HG03064 (cell line): Measurements from ENCODE around the gene CACHD1.
"Not testable (repeated sequence)": the region's sequence is repeated elsewhere in the genome, so short reads cannot be mapped to it uniquely, and the experiment has no call there.

Source experiments
- ATAC-seq: cut with Tn5 transposase; IDR thresholded peaks from one replicate; pipeline ENCODE4 v1.9.1; 2021; ENCODE audit warnings: low read depth; ENCODE audit not compliant: unreplicated experiment

CACHD1 gene

DNA sequence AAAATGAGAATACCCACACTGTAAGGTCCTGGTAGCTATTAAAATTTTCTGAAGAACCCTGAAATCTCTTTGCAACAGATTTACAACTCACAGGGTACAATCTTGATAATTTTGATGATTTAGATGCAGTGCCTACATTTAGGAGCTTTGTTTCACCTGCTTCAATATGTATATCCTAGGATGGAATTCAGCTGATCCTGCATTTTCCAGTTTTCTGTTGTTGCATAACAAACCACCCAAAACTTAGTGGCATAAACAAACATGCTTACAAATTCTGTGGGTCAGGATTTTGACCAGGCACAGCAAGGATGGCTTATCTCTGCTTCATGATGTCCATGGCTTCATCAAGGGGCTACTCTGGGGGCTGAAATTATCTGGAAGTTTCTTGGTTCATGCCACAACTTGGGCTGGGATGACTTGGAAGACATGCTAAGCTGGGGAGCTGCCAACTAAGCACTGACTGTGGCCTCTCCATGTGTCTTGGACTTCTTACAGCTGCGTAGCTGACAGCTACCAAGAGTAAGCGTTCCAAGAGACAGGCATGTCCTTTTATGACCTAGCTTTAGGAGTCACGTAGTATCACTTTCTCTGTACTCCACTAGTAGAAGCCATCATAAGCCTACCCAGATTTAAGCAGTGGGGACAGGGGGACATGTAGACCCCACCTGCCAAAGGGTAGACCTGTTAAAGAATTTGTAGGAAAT lies 108.5 kb downstream of the CACHD1 start:
- no peak for ATAC-seq

GRCh38 chr1:64579767-64580166 lies 109.8 kb downstream of the CACHD1 start:
- ATAC-seq: no peak

DNA sequence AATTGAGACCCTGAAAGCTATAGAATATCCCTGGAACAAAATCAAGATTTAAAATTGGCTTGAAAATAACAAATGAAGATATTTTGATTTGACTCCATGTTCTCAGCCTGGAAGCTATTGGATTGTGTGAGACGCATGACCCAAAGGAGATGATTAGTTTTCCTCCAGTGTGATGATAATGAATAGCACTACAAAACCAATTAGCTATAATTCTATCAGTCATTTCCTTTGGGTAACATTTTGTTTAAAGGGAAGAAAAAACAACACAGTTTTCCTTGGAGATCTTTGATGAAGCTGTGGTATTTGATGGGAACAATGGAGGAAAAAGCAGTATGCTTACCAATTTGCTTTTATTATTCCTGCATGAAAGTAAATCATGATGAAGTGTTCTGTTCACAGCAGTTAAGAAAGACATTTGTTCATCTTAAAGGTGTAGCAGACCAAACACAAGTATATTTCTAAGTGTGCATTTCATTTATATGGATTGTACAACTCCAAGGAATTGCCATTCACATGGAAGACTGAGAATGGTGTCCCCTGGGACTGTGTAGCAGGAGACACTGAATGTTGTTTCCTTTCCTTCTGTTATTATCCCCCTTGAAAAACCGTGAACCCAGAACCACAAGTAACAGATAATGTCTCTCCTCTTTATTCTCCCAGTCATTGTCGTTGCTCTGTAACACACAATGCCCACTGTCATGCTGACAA lies 111.4 kb downstream of the CACHD1 start:
- ATAC-seq: no peak

- no peak for ATAC-seq
These were observed 111.9 kb downstream of the CACHD1 start for GRCh38 chr1:64581843-64582185.

DNA sequence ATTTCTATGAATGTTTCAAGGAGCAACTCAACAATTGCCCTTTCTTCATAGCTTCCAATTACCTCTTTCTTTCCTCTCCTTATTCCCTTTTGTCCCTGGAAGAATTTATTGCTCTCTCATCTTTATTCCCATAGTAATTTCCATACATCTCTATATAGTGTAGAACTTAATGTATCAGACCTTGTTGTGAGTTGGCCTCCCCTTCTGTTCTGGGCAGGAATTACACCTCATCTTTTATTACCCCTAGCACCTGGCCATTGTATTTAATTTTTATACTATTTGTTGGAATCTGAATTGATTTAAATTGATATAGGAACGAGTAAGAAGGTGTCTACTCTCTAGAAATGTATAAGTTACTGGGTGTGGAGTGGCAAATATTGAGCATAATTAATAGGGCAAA lies 114.5 kb downstream of the CACHD1 start:
- no peak for ATAC-seq

DNA sequence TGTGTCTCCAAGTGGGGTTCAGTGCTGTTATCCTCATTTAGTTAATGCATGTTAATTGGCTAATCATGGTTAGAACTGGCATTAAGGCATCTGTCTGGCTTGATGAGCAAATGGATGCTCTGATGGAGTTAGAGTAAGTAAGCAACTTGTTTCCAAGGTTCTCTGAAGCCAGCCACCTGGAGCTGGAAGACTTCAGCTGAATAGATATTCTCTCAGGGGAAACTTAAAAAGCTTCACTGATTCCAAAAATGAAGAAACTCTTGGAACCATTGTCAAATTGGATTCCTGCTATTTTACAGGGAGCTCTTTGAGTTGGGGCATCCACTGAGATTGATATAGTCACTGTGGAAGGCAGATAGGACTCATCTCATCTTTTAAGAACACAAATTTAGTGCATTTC lies 118.9 kb downstream of the CACHD1 start:
- ATAC-seq: no peak

- ATAC-seq: no peak
These were observed 120.4 kb downstream of the CACHD1 start for GRCh38 chr1:64590316-64590715.

DNA sequence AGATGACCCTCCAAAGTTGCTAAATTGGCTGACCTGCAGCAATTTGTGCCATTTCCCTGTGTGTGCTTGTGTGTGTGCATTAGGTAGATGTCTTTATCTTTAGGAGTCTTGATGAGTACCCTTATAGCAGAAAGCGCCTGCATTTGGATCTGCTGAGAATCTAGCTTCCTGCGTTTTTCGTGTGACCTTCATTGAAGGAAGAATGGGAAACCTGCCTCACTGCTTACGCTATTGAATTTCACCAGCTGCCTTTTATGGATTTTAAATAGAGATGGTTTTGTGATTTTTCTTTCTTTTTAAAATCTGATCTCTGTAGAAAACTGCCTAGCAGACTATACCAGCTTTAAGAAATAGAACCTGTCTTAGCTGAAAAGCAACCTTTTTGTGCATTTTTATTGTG lies 124.5 kb downstream of the CACHD1 start:
- no peak for ATAC-seq

DNA sequence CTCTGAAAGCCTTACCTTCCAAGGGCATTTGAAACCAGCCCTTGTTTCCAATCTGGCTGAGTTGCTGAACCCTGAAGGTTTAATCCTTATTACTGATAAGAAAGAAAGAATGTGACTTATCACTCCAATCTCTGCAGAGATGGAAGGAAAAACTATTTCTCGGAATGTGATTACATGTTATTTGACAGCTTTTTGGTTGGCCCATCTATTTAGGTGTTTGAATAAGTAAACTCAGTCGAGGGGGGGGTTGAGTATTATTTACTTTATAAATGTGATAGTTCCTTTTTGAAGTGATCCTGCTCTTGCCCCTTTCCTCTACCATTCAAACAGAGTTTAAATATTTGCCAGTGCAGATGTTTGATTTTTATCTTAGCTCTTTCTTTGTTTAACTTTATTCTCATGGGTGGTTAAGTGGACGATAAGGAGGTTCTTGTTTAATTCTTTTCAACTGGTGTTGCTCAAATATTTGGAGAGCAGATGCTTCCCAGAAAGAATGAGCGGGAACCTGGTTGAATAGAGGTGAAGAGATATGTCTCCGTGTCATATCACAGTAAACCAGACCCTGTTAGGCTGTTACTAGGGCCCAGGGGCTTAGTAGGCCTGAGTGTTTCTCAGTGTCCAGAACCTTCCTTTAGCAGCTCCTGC lies 126.1 kb downstream of the CACHD1 start:
- ATAC-seq: no peak

GRCh38 chr1:64597113-64597512 lies 127.2 kb downstream of the CACHD1 start:
- ATAC-seq: no peak

GRCh38 chr1:64598100-64598571 lies 128.2 kb downstream of the CACHD1 start:
- ATAC-seq: no peak

DNA sequence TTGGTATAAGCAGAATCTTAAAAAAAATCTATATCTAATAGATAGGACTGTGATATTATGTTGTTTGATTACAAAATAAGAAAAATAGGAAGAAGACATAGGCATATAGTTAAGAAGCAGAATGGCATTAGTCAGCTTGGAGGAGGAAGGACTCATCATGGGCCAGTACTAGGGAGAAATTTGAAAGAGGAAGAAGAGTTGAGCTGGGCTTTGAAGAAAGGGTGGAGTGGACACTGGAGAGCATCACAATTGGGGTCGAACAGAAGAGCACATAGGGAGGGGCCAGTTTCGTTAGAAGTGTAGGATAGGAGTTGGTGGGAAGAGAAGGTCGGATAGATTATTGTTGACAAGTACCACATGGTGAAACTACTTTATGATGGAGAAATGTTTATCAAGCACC lies 129.3 kb downstream of the CACHD1 start:
- ATAC-seq: no peak

DNA sequence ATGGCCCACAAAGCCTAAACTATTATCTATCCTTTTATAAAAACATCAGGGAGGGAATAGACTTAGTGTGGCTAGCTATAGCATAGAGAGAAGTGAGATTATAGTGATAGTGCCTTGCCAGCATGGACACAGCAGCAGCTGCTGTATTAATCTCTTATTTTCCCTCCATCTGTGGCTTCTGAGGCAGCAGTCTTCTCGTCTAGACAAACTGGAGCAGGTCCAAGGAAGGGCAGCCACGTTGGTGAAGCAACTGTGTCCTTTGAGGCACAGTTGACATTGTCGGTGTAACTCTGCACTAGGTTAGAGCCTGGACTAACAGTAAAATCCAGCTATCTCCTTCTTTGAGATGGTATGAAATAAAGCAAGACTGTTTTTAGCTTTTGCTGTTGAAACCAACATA lies 131.3 kb downstream of the CACHD1 start:
- no peak for ATAC-seq

DNA sequence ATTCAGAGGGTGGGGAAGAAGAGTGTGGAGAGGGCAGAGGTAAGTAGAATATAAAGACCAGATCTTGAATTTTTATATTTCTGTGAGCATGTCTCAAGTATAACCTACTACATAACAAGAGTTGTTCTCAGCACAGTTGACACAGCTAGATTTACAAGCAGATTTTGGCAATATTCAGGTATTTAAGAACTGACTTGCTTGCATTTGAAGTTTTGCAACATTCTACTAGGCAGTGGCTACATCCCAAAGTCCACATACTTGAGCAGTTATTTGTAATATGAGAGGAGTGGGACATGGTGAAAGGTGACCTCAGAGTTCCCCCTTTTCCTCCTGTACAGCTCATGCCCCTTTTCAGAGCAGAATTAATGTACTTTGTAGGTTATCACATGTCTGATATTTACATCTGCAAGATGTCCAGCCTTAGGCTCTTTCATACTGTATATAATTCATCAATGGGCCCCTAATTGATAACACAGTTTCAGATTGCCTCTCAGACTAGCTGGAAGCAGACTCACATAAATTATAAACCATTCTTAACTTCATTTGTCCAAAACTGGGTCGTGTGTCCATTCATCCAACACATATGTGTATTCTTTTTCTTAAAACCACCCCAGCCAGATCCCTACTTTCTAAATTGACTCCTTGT lies 138.2 kb downstream of the CACHD1 start:
- no peak for ATAC-seq

DNA sequence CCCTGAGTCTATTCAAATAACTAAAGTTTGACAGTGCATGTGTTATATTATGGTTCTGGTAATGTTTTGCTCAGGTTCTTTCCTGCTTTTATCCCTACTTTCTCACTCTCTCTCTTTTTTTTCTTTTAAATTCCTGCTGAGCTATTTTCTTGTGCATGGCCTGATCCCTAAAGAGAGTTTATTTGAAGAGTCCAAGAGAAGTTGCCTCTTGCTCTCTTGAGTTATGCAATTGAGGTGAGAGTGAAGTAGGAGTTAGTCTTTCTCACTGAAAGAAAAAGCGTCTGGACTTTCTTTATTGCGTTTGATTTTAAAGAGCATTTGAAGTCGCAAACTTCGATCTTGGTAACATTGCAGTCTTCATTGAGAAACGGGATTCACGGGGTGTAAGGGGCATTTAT lies 138.7 kb downstream of the CACHD1 start:
- no peak for ATAC-seq

DNA sequence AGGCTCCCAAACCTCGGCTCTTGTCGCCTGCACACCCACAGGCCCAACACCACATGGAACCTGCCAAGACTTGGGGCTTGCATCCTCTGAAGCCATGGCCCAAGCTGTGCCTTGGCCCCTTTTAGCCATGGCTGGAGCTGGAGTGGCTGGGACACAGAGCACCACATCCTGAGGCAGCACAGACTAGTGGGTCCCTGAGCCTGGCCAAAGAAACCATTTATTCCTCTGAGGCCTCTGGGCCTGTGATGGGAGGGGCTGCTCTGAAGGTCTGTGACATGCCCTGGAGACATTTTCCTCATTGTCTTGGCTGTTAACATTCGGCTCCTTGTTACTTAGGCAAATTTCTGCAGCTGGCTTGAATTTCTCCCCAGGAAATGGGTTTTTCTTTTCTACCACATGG lies 141.0 kb downstream of the CACHD1 start:
- ATAC-seq: not testable (repeated sequence)

- ATAC-seq: no peak
These were observed 146.1 kb downstream of the CACHD1 start for GRCh38 chr1:64616039-64616438.

GRCh38 chr1:64623750-64624191 lies 153.8 kb downstream of the CACHD1 start:
- ATAC-seq: no peak

GRCh38 chr1:64624218-64624713 lies 154.3 kb downstream of the CACHD1 start:
- no peak for ATAC-seq

DNA sequence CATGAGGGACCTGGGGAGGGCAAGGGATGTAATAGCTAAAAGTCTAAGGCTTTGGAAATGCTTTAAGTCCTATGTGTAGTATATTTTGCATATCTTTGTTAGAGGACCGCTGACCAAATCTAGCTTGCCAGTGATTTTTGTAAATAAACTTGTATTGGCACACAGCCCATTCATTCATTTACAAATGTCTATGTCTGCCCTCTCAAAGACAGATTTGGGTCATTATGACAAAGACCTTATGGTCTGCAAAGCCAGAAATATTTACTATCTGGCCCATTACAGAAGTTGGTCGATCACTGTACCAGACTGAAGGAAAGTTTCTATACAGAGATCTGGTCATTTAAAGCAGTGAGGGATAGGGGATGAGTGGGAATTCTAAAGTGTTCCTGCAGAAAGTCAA lies 154.9 kb downstream of the CACHD1 start:
- no peak for ATAC-seq

DNA sequence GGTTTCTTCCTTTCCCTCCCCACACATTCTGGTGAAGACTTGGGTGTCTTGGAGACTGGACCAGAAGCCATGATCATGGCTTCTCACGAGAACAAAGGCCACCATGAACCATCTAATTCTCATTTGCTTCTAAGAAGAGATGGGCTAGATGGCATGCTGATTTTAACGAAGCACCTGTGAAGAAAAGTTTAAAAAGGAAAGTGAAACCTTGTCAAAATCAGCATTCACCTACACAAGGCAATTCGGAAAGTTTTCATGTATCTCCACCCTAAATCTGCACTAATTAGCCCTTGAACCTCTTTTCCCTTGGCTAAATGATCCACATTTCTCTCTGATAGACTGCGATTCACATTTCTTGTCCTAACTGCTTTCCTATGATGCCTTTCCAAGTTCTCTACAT lies 160.7 kb downstream of the CACHD1 start:
- ATAC-seq: no peak
